Measurements from ENCODE around the gene SLC25A23. TPM values are rescaled to one million over a fixed set of nuclear protein-coding genes. Genes with fewer than 3 reads are reported as not detected.

Gene SLC25A23
- total RNA-seq, 1 experiment from 2014 or later, result 18.7 TPM

GRCh38 chr19:6484831-6485230 lies 25.2 kb upstream of the SLC25A23 start:
- intact Hi-C loops (cut with micrococcal nuclease; ENCODE audit: unreplicated experiment), result no loop called here
- TF ChIP-seq TCF7L2 (IDR thresholded peaks at IDR 0.05; ENCODE audit: low read depth, low read length), result no peak
- TF ChIP-seq SIN3A (IDR thresholded peaks at IDR 0.05; ENCODE audit: borderline replicate concordance, insufficient read depth, low read depth, low read length), result no peak
- no peak for TF ChIP-seq POLR2AphosphoS5 (IDR thresholded peaks at IDR 0.05; ENCODE audit: low read depth, low read length)
- no peak for TF ChIP-seq CTCF (IDR thresholded peaks at IDR 0.05)
- no peak for TF ChIP-seq REST (IDR thresholded peaks at IDR 0.05; ENCODE audit: insufficient read depth in 1 of 2, low read depth in 2 of 2, low read length in 1 of 2)

GRCh38 chr19:6484230-6484629 lies 24.6 kb upstream of the SLC25A23 start:
- DNase-seq (ENCODE audit: low read depth, low spot score) (no peak), ATAC-seq (no peak)
- intact Hi-C loops (cut with micrococcal nuclease; ENCODE audit: unreplicated experiment), result no loop called here
- H3K27me3 ChIP-seq (ENCODE audit: control insufficient read depth, insufficient read depth, low read length), result no peaks in the 10 kb centered on the region
- no TSS peak for BruUV-seq (replicated peaks)
- no peaks in the 10 kb centered on the region for H3K4me1 ChIP-seq (ENCODE audit: control insufficient read depth, insufficient read depth, low read length)
- POLR2A ChIA-PET, result no interaction called here
- in situ Hi-C loops (cut with HindIII; ENCODE audit: low pct_unique_long_range_greater_than_20kb, low sequenced_read_pairs), result no loop called here
- TF ChIP-seq TCF7L2 (IDR thresholded peaks at IDR 0.05; ENCODE audit: low read depth, low read length), result no peak
- TF ChIP-seq REST (IDR thresholded peaks at IDR 0.05; ENCODE audit: insufficient read depth in 1 of 2, low read depth in 2 of 2, low read length in 1 of 2), result no peak
- no peak for TF ChIP-seq SIN3A (IDR thresholded peaks at IDR 0.05; ENCODE audit: borderline replicate concordance, insufficient read depth, low read depth, low read length)
- TF ChIP-seq CTCF (IDR thresholded peaks at IDR 0.05), result no peak
- no peak for TF ChIP-seq POLR2AphosphoS5 (IDR thresholded peaks at IDR 0.05; ENCODE audit: low read depth, low read length)
- no peak overlapping the region for H3K27ac ChIP-seq (ENCODE audit: low read length)
- no peaks in the 10 kb centered on the region for H3K36me3 ChIP-seq (ENCODE audit: control insufficient read depth, insufficient read depth, low read length)
- H3K9me3 ChIP-seq (ENCODE audit: control insufficient read depth, insufficient read depth, low read depth, low read length), result no peaks in the 10 kb centered on the region
- no peak overlapping the region for H3K4me3 ChIP-seq (ENCODE audit: low read depth in 2 of 2, low read length in 2 of 2)
- CTCF ChIA-PET, result no interaction called here

More at GRCh38 chr19:6484831-6485230, 25.2 kb upstream of the SLC25A23 start:
- ChIA-PET POLR2A (no interaction called here), CTCF (no interaction called here)
- no peak for ATAC-seq
- no TSS peak for BruUV-seq (replicated peaks)
- Histone ChIP-seq H3K4me1 (ENCODE audit: control insufficient read depth, insufficient read depth, low read length) (no peaks in the 10 kb centered on the region), H3K36me3 (ENCODE audit: control insufficient read depth, insufficient read depth, low read length) (no peaks in the 10 kb centered on the region), H3K4me3 (ENCODE audit: low read depth in 2 of 2, low read length in 2 of 2) (no peak overlapping the region), H3K27ac (ENCODE audit: low read length) (no peak overlapping the region), H3K27me3 (ENCODE audit: control insufficient read depth, insufficient read depth, low read length) (no peaks in the 10 kb centered on the region), H3K9me3 (ENCODE audit: control insufficient read depth, insufficient read depth, low read depth, low read length) (no peaks in the 10 kb centered on the region)
- in situ Hi-C loops (cut with HindIII; ENCODE audit: low pct_unique_long_range_greater_than_20kb, low sequenced_read_pairs), result no loop called here
- no peak for DNase-seq (ENCODE audit: low read depth, low spot score)
